Spleen (tissue), 7 donors: ENCODE data around the gene EPHA3.

Experiments
- POLR2A ChIP-seq, 3 donors: fragments of 450-650 bp; IDR thresholded peaks; one replicate each; pipeline ENCODE4 v1.5.1; 2017; ENCODE audit warnings: antibody characterized with exemption in 3 of 3, mild to moderate bottlenecking in 1 of 3
- POLR2AphosphoS5 ChIP-seq, 3 donors: sonication (generic); formaldehyde crosslinking; IDR thresholded peaks; one replicate each; pipeline ENCODE4 v1.5.1; 2017; ENCODE audit warnings: antibody characterized with exemption in 3 of 3
- TF ChIP-seq, protein P1 (sequence below), 11 experiments: fragments of 200-600 bp in 7 of 11; fragments of 450-650 bp in 4 of 11; sonication (generic) in 4 of 11; IDR thresholded peaks in 8 of 11; conservative IDR thresholded peaks in 3 of 11; 1 replicate in 7 of 11; 2 replicates in 4 of 11; pipeline versions ENCODE4 v1.4.0 to v1.8.0; 2016 to 2021; ENCODE audit warnings: antibody characterized with exemption in 11 of 11, inconsistent platforms in 4 of 11, mild to moderate bottlenecking in 1 of 11
- donor health status: DM: no; HTN: no; CAD: no; lungs with moderate emphysema.
- donor health status: DM: no; HTN: no; CAD: no.
- donor health status: DM: no; HTN: no; CAD: no.

DNA sequence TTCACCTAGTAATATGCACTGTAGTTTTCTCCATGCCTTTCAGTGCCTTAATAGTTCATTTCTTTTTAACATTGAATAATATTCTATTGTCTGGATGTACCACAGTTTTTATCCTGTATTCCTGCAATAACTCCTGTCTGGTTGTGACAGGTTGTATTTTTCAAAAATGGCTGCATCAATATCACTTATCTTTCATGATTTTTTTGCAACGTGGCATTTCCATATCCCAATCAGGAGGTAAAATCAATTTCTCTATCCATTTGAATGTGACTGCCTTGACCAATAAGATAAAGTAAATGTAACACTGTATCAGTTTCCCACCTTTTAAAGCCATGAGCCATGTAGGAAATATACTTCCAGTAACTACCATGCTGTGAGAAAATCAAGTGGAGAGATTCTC lies 27.5 kb upstream of the EPHA3 start:
- TF ChIP-seq POLR2A (IDR thresholded peaks at IDR 0.05) (no peak), POLR2AphosphoS5 (IDR thresholded peaks at IDR 0.05) (no peak)
- TF ChIP-seq, protein P1, sequence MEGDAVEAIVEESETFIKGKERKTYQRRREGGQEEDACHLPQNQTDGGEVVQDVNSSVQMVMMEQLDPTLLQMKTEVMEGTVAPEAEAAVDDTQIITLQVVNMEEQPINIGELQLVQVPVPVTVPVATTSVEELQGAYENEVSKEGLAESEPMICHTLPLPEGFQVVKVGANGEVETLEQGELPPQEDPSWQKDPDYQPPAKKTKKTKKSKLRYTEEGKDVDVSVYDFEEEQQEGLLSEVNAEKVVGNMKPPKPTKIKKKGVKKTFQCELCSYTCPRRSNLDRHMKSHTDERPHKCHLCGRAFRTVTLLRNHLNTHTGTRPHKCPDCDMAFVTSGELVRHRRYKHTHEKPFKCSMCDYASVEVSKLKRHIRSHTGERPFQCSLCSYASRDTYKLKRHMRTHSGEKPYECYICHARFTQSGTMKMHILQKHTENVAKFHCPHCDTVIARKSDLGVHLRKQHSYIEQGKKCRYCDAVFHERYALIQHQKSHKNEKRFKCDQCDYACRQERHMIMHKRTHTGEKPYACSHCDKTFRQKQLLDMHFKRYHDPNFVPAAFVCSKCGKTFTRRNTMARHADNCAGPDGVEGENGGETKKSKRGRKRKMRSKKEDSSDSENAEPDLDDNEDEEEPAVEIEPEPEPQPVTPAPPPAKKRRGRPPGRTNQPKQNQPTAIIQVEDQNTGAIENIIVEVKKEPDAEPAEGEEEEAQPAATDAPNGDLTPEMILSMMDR (IDR thresholded peaks at IDR 0.05 in 8 of 11, conservative IDR thresholded peaks at IDR 0.05 in 3 of 11) = no peak
